Retinal pigment epithelial cell (primary cell): ENCODE results near the gene KCTD5.
"Not testable (repeated sequence)": the region's sequence is repeated elsewhere in the genome, so short reads cannot be mapped to it uniquely, and the experiment has no call there.

Experiments used
- DNase-seq: peaks from one replicate; pipeline ENCODE4 v3.0.0-alpha.2; 2010; ENCODE audit warnings: low read depth
- H3K4me3 ChIP-seq: 2 replicates; pipeline ENCODE4 v1.5.1; 2011; ENCODE audit warnings: mild to moderate bottlenecking, low read length, control low read depth, moderate library complexity
- TF ChIP-seq, protein P1 (sequence below): conservative IDR thresholded peaks from 2 replicates; pipeline ENCODE4 v1.5.1; 2011; ENCODE audit warnings: low read depth, low read length, control low read depth, inconsistent platforms

Gene KCTD5

GRCh38 chr16:2682209-2683021 lies at the start of gene KCTD5:
TSS of gene KCTD5 (plus strand) at chr16:2682523. CDS start at chr16:2682549, 26 bp downstream.
- peak within 1 kb of the TSS; percentile 96 for H3K4me3 ChIP-seq
- TF ChIP-seq, protein P1, sequence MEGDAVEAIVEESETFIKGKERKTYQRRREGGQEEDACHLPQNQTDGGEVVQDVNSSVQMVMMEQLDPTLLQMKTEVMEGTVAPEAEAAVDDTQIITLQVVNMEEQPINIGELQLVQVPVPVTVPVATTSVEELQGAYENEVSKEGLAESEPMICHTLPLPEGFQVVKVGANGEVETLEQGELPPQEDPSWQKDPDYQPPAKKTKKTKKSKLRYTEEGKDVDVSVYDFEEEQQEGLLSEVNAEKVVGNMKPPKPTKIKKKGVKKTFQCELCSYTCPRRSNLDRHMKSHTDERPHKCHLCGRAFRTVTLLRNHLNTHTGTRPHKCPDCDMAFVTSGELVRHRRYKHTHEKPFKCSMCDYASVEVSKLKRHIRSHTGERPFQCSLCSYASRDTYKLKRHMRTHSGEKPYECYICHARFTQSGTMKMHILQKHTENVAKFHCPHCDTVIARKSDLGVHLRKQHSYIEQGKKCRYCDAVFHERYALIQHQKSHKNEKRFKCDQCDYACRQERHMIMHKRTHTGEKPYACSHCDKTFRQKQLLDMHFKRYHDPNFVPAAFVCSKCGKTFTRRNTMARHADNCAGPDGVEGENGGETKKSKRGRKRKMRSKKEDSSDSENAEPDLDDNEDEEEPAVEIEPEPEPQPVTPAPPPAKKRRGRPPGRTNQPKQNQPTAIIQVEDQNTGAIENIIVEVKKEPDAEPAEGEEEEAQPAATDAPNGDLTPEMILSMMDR: no peak
- DNase-seq: peak; percentile 87

GRCh38 chr16:2639071-2639721 lies 43.1 kb upstream of the KCTD5 start:
- TF ChIP-seq, protein P1: peak; percentile 2
- DNase-seq, H3K4me3 ChIP-seq: not testable (repeated sequence)

GRCh38 chr16:2639722-2640072 lies 42.6 kb upstream of the KCTD5 start:
- DNase-seq, H3K4me3 ChIP-seq: not testable (repeated sequence)

GRCh38 chr16:2642561-2642960 lies 39.8 kb upstream of the KCTD5 start:
- not testable (repeated sequence) for H3K4me3 ChIP-seq, DNase-seq

DNA sequence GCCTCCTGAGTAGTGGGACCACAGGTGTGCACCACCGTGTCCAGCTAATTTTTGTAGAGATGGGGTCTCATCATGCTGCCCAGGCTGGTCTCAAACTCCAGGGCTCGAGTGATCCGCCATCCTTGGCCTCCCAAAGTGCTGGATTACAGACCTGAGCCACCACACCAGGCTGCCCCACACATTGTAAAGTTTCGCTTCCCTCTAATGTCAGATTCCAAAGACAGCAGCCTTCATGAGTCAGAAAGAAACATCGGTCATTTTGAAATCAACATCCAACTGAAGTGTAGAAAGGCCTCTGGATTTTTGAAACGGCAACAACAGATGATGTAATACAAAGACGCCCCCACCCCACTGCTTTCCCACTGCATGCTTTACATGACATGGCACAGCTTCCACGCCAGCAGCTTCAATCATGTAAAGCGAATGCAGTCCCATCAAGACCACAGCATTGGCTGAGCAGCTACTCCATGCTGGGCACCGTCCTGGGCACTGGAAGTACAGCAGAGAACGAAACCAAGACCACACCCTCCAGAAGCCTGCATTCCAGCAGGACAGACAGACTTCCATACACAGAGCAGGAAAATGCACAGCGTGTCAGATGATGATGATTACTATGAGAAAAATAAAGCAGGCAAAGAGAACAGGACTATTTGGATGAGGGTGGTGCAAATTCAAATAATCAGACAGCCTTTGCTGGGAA lies 37.4 kb upstream of the KCTD5 start:
- not testable (repeated sequence) for H3K4me3 ChIP-seq, DNase-seq

DNA sequence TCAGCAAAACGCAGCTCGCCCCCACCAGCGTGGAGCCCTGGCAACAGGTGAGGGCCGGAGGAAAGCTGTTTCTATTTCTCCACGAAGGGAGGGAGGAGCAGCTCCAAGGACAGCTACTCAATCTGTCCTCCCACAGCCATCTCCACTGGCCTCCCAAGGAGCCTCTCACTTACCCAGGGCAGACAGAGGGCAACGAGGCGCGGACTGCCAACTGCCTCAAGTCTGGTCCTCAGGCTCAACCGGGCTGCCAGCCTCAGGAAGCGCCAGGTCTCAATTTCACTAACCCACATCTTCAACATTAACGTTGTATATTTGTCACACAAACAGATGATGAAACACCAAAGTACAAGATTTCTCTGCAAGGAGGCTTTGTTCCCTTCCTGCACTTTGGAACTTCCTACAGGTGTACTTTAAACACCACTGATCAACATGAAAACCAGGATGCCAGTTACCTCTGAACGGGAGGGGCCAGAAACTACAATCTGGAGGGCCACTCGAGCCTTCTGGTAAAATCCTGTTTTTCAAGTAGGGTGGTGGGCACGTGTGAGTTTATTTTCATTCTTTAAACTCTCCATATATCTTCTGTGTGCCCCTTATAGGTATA lies 31.0 kb upstream of the KCTD5 start:
- not testable (repeated sequence) for DNase-seq, H3K4me3 ChIP-seq

DNA sequence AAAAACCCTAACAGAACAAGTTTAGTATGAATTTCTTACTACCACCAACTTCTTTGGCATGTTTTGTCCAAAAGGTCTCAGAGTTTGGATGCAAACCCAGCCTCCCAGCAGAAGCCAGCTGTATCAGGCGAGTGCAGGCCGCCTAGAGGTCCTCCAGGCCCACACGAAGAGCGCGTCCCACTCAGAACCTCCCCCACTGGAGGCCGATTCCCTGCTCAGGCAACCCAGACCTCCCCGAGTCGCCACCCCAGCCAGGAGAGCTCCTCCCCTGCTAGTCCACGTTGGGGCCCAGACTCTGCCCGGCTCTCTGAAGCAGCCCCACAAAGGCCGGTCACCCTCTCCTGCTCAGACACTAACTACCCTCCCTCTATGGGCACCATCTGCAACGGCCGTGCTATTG lies 28.4 kb upstream of the KCTD5 start:
- DNase-seq, H3K4me3 ChIP-seq: not testable (repeated sequence)

GRCh38 chr16:2654949-2655348 lies 27.4 kb upstream of the KCTD5 start:
- not testable (repeated sequence) for H3K4me3 ChIP-seq, DNase-seq

GRCh38 chr16:2656985-2657384 lies 25.3 kb upstream of the KCTD5 start:
- no peak for DNase-seq
- no peak overlapping the region for H3K4me3 ChIP-seq
- TF ChIP-seq, protein P1: no peak

DNA sequence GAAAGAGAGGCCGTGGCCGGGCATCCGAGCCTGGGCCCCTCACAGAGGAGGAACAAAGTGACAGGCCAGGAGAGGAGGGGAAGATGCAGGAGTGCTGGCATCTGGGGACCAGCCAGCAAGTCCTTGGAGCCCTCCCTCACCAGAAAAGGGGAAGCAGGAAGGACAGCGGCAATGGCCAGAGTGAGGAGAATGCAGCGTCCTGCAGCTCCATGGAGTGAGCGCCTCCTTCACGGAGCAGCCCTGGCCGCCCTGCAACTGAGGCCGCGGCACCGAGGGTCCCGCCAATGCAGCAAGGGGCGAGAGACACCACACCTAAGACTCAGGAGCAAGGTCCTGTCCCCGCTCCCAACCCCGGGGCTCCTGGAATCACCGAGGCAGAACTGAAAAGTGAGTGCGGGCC lies 24.5 kb upstream of the KCTD5 start:
- not testable (repeated sequence) for DNase-seq, H3K4me3 ChIP-seq

DNA sequence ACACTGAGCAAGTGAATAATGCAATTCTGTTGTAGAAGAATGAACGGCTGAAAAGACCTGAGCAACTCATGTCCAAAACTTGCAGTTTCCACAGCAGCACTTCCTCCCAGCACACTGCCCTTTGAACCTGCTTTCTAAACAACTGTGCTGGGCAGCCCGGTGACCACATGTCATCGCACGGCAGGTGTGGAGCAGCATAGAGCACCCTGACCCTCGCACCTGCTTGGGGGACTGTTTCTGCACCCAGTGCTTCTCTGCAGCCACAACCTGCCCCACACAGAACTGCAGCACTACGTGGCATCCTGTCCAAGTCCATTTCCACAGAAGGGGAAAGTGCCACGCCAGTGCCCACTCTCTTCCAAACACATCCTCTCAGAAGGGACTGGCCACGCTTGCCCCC lies 22.8 kb upstream of the KCTD5 start:
- DNase-seq, H3K4me3 ChIP-seq: not testable (repeated sequence)

DNA sequence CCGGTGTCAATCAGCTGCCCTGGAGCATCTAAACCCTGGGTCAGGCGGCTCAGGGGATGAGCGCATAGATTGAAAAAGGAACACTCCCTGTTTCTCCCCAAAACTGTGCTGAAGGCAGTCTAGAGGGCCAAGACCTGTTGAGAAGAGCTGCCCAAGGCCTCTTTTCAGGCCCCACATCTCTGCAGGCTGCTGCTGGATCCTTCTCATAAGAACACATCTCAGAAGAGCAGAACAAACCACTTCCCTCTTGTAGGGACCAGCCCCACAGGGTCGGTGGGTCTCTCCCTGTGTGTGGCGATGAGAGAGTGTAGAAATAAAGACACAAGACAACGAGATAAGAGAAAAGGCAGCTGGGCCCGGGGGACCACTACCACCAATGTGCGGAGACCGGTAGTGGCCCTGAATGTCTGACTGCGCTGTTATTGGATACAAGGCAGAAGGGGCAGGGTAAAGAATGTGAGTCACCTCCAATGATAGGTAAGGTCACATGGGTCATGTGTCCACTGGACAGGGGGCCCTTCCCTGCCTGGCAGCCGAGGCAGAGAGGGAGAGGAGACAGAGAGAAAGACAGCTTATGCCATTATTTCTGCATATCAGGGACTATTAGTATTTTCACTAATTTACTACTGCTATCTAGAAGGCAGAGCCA lies 22.2 kb upstream of the KCTD5 start:
- not testable (repeated sequence) for DNase-seq, H3K4me3 ChIP-seq
